Measurements from ENCODE around the gene IMPA2. TPM values are rescaled to one million over a fixed set of nuclear protein-coding genes. Genes with fewer than 3 reads are reported as not detected.

The IMPA2 gene
- total and polyA plus RNA-seq, 2 of the 13 experiments (the other 11 are each of a cell fraction or from before 2014, with no cell fraction given): 37.8 to 71.8 TPM

GRCh38 chr18:12000072-12000659, 18.9 kb downstream of the IMPA2 start (continued):
- TF ChIP-seq FOXP4 (CRISPR knock-in tag; IDR thresholded peaks at IDR 0.05): peak; percentile 43; the same call in 1 of the 2 replicates
- TF ChIP-seq ZNF770 (CRISPR knock-in tag; IDR thresholded peaks at IDR 0.05): peak; percentile 71
- no peak for TF ChIP-seq THRA (CRISPR knock-in tag; IDR thresholded peaks at IDR 0.05; ENCODE audit: borderline replicate concordance)
- TF ChIP-seq ZNF572 (CRISPR knock-in tag; IDR thresholded peaks at IDR 0.05): no peak
- peak in 1 of 2 experiments; percentile 57; a peak in 2 of 4 replicates for TF ChIP-seq EP300 (IDR thresholded peaks at IDR 0.05; ENCODE audit: low read depth in 2 of 2, low read length in 2 of 2)
- no peak for TF ChIP-seq EP300 (CRISPR knock-in tag; IDR thresholded peaks at IDR 0.05; ENCODE audit: borderline replicate concordance)
- no peak for TF ChIP-seq SOX6 (IDR thresholded peaks at IDR 0.05)
- TF ChIP-seq SOX6 (CRISPR knock-in tag; IDR thresholded peaks at IDR 0.05): peak; percentile 15; the same call in 1 of the 2 replicates
- TF ChIP-seq CBX1 (IDR thresholded peaks at IDR 0.05; ENCODE audit: low read depth): no peak
- TF ChIP-seq PAXIP1 (CRISPR knock-in tag; conservative IDR thresholded peaks at IDR 0.05): peak; percentile 64
- TF ChIP-seq KLF9 (CRISPR knock-in tag; IDR thresholded peaks at IDR 0.05; ENCODE audit: low read depth): no peak
- peak; percentile 98 for TF ChIP-seq ZBTB3 (CRISPR knock-in tag; IDR thresholded peaks at IDR 0.05; ENCODE audit: borderline replicate concordance, low read depth)
- peak; percentile 61 for TF ChIP-seq ELF3 (CRISPR knock-in tag; IDR thresholded peaks at IDR 0.05)
- peak; percentile 21; the same call in 1 of the 2 replicates for TF ChIP-seq TCF7 (IDR thresholded peaks at IDR 0.05; ENCODE audit: low read depth)
- peak; percentile 92 for TF ChIP-seq ZNF121 (CRISPR knock-in tag; IDR thresholded peaks at IDR 0.05)
- peak; percentile 73 for TF ChIP-seq ZNF362 (CRISPR knock-in tag; IDR thresholded peaks at IDR 0.05; ENCODE audit: borderline replicate concordance)
- no peak for TF ChIP-seq ZUFSP (CRISPR knock-in tag; IDR thresholded peaks at IDR 0.05; ENCODE audit: borderline replicate concordance)

Data from HepG2 (cell line).